KMS-11 (cell line): ENCODE measurements around the gene ANLN.

Experiments
- H2AFZ ChIP-seq: fragments of 200-600 bp; sonication (generic); 2 replicates; pipeline ENCODE4 v1.6.1; 2016; ENCODE audit warnings: antibody characterized with exemption, mixed run types, low read depth
- H3K27ac ChIP-seq: fragments of 200-600 bp; sonication (generic); 2 replicates; pipeline ENCODE4 v1.6.1; 2016; ENCODE audit warnings: mild to moderate bottlenecking, mixed run types
- H3K27me3 ChIP-seq: fragments of 200-600 bp; sonication (generic); 2 replicates; pipeline ENCODE4 v1.6.1; 2017; ENCODE audit warnings: mild to moderate bottlenecking, low read depth, mixed run types, moderate library complexity; ENCODE audit not compliant: insufficient read depth
- H3K36me3 ChIP-seq: fragments of 200-600 bp; sonication (generic); 2 replicates; pipeline ENCODE4 v1.6.1; 2017; ENCODE audit warnings: mild to moderate bottlenecking, mixed run types; ENCODE audit not compliant: insufficient read depth
- H3K4me1 ChIP-seq: fragments of 200-600 bp; sonication (generic); 2 replicates; pipeline ENCODE4 v1.6.1; 2016; ENCODE audit warnings: mild to moderate bottlenecking, low read depth, mixed run types; ENCODE audit not compliant: poor library complexity, severe bottlenecking
- H3K4me2 ChIP-seq: fragments of 200-600 bp; sonication (generic); 2 replicates; pipeline ENCODE4 v1.7.0; 2016; ENCODE audit warnings: mild to moderate bottlenecking, mixed run types
- H3K4me3 ChIP-seq: fragments of 200-600 bp; sonication (generic); IDR thresholded peaks from 2 replicates; pipeline ENCODE4 v1.6.1; 2017; ENCODE audit warnings: low read depth, low read length, mixed read lengths; ENCODE audit not compliant: insufficient read depth
- H3K79me2 ChIP-seq: fragments of 200-600 bp; sonication (generic); 2 replicates; pipeline ENCODE4 v1.6.1; 2016; ENCODE audit warnings: low read depth, mixed run types; ENCODE audit not compliant: insufficient read depth
- H3K9ac ChIP-seq: fragments of 200-600 bp; sonication (generic); 2 replicates; pipeline ENCODE4 v1.6.1; 2016; ENCODE audit warnings: mild to moderate bottlenecking, mixed run types
- H4K20me1 ChIP-seq: fragments of 200-600 bp; sonication (generic); 2 replicates; pipeline ENCODE4 v1.6.1; 2016; ENCODE audit warnings: mild to moderate bottlenecking, mixed run types; ENCODE audit not compliant: insufficient read depth
- TF ChIP-seq, protein P1 (sequence below): fragments of 200-600 bp; sonication (generic); conservative IDR thresholded peaks from 2 replicates; pipeline ENCODE4 v1.6.1; 2017; ENCODE audit warnings: low read depth, mild to moderate bottlenecking, antibody characterized with exemption, low read length, moderate library complexity, mixed read lengths

The ANLN gene, protein sequence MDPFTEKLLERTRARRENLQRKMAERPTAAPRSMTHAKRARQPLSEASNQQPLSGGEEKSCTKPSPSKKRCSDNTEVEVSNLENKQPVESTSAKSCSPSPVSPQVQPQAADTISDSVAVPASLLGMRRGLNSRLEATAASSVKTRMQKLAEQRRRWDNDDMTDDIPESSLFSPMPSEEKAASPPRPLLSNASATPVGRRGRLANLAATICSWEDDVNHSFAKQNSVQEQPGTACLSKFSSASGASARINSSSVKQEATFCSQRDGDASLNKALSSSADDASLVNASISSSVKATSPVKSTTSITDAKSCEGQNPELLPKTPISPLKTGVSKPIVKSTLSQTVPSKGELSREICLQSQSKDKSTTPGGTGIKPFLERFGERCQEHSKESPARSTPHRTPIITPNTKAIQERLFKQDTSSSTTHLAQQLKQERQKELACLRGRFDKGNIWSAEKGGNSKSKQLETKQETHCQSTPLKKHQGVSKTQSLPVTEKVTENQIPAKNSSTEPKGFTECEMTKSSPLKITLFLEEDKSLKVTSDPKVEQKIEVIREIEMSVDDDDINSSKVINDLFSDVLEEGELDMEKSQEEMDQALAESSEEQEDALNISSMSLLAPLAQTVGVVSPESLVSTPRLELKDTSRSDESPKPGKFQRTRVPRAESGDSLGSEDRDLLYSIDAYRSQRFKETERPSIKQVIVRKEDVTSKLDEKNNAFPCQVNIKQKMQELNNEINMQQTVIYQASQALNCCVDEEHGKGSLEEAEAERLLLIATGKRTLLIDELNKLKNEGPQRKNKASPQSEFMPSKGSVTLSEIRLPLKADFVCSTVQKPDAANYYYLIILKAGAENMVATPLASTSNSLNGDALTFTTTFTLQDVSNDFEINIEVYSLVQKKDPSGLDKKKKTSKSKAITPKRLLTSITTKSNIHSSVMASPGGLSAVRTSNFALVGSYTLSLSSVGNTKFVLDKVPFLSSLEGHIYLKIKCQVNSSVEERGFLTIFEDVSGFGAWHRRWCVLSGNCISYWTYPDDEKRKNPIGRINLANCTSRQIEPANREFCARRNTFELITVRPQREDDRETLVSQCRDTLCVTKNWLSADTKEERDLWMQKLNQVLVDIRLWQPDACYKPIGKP

GRCh38 chr7:36389371-36390198 lies at the start of gene ANLN:
Gene ANLN, plus strand, starts transcription at chr7:36389862. Its CDS starts 165 bp downstream, at chr7:36390027.
- Histone ChIP-seq H3K9ac (peak within 1 kb of the TSS; percentile 89), H3K4me3 (peak within 1 kb of the TSS; percentile 75), H3K79me2 (peaks cover 48% of the 10 kb centered on the region), H3K36me3 (no peaks in the 10 kb centered on the region), H3K4me2 (peak within 1 kb of the TSS; percentile 94), H3K27me3 (no peaks in the 10 kb centered on the region), H3K4me1 (peaks cover 24% of the 10 kb centered on the region), H2AFZ (peak within 1 kb of the TSS; percentile 76), H4K20me1 (no peaks in the 10 kb centered on the region), H3K27ac (peak within 1 kb of the TSS; percentile 84)
- TF ChIP-seq, protein P1, sequence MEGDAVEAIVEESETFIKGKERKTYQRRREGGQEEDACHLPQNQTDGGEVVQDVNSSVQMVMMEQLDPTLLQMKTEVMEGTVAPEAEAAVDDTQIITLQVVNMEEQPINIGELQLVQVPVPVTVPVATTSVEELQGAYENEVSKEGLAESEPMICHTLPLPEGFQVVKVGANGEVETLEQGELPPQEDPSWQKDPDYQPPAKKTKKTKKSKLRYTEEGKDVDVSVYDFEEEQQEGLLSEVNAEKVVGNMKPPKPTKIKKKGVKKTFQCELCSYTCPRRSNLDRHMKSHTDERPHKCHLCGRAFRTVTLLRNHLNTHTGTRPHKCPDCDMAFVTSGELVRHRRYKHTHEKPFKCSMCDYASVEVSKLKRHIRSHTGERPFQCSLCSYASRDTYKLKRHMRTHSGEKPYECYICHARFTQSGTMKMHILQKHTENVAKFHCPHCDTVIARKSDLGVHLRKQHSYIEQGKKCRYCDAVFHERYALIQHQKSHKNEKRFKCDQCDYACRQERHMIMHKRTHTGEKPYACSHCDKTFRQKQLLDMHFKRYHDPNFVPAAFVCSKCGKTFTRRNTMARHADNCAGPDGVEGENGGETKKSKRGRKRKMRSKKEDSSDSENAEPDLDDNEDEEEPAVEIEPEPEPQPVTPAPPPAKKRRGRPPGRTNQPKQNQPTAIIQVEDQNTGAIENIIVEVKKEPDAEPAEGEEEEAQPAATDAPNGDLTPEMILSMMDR, result no peak

GRCh38 chr7:36343548-36343947 lies 46.1 kb upstream of the ANLN start:
- Histone ChIP-seq H3K27ac (no peak overlapping the region), H3K27me3 (no peaks in the 10 kb centered on the region), H3K4me1 (no peaks in the 10 kb centered on the region), H2AFZ (no peak overlapping the region), H3K4me3 (no peak overlapping the region), H3K79me2 (no peaks in the 10 kb centered on the region), H4K20me1 (no peaks in the 10 kb centered on the region), H3K9ac (no peak overlapping the region), H3K4me2 (no peak overlapping the region), H3K36me3 (no peaks in the 10 kb centered on the region)
- TF ChIP-seq, protein P1, result no peak

DNA sequence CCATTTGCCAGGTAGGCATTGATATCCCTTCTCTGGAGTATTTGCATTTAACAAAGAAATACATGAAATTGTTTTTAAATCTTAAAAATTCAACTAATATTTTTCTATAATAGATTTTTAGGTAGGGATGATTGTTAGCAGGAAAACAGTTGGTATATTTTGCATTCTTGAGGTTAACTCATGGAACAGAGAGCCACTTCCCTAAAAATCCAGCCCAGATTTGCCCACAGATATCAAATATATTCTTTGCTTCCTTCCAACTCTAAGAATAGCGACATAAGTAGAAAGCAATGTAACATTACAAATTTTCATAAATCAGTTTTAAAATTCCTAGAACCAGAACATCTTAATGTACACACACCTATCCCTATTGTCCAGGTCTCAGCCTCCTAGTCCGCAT lies 45.0 kb upstream of the ANLN start:
- no peak overlapping the region for H3K27ac ChIP-seq
- H3K79me2 ChIP-seq, result no peaks in the 10 kb centered on the region
- H3K4me1 ChIP-seq, result no peaks in the 10 kb centered on the region
- no peak overlapping the region for H3K4me2 ChIP-seq
- H3K9ac ChIP-seq, result no peak overlapping the region
- H4K20me1 ChIP-seq, result no peaks in the 10 kb centered on the region
- H3K4me3 ChIP-seq, result no peak overlapping the region
- no peak overlapping the region for H2AFZ ChIP-seq
- H3K27me3 ChIP-seq, result no peaks in the 10 kb centered on the region
- TF ChIP-seq, protein P1, result no peak
- no peaks in the 10 kb centered on the region for H3K36me3 ChIP-seq
